ENCODE measurements around the gene IMPDH1. TPM values are rescaled to one million over a fixed set of nuclear protein-coding genes. Genes with fewer than 3 reads are reported as not detected.

Gene IMPDH1
- total RNA-seq, 2 donors from 2014 or later: 48.1 to 59.7 TPM

- DNase-seq (ENCODE audit: low spot score) (no peak), ATAC-seq (ENCODE audit: insufficient number of reproducible peaks, low FRiP score, low read depth) (peak; percentile 17)
- peaks cover 6 to 15% of the 10 kb centered on the region in 2 donors for H3K4me1 ChIP-seq (ENCODE audit: control insufficient read depth in 1 of 2, low read depth in 2 of 2)
- H3K36me3 ChIP-seq: no peaks in the 10 kb centered on the region
- peak overlapping the region; percentile 66 for H3K4me3 ChIP-seq
- H3K27ac ChIP-seq: no peak overlapping the region
- no peaks in the 10 kb centered on the region for H3K9me3 ChIP-seq
- no peak for TF ChIP-seq CTCF (IDR thresholded peaks at IDR 0.05)
- H3K27me3 ChIP-seq (replicated peaks; ENCODE audit: insufficient read depth): no peaks in the 10 kb centered on the region
These were observed 58.3 kb downstream of the IMPDH1 start for GRCh38 chr7:128351296-128352152.

GRCh38 chr7:128350708-128351295, 59.0 kb downstream of the IMPDH1 start:
- Histone ChIP-seq H3K27ac (no peak overlapping the region), H3K4me3 (peak overlapping the region; percentile 66), H3K9me3 (no peaks in the 10 kb centered on the region), H3K4me1 (ENCODE audit: control insufficient read depth in 1 of 2, low read depth in 2 of 2) (peaks cover 6 to 15% of the 10 kb centered on the region in 2 donors), H3K36me3 (no peaks in the 10 kb centered on the region), H3K27me3 (replicated peaks; ENCODE audit: insufficient read depth) (no peaks in the 10 kb centered on the region)
- no peak for TF ChIP-seq CTCF (IDR thresholded peaks at IDR 0.05)
- DNase-seq (ENCODE audit: low spot score) (no peak), ATAC-seq (ENCODE audit: insufficient number of reproducible peaks, low FRiP score, low read depth) (no peak)

- Histone ChIP-seq H3K9me3 (no peaks in the 10 kb centered on the region), H3K36me3 (no peaks in the 10 kb centered on the region), H3K4me3 (no peak overlapping the region), H3K27ac (no peak overlapping the region), H3K4me1 (ENCODE audit: control insufficient read depth in 1 of 2, low read depth in 2 of 2) (peaks cover 6 to 15% of the 10 kb centered on the region in 2 donors), H3K27me3 (replicated peaks; ENCODE audit: insufficient read depth) (no peaks in the 10 kb centered on the region)
- DNase-seq (ENCODE audit: low spot score): no peak
- TF ChIP-seq CTCF (IDR thresholded peaks at IDR 0.05): no peak
- ATAC-seq (ENCODE audit: insufficient number of reproducible peaks, low FRiP score, low read depth): no peak
These were observed 60.3 kb downstream of the IMPDH1 start for GRCh38 chr7:128349466-128349825.

- DNase-seq (ENCODE audit: low spot score) (no peak), ATAC-seq (ENCODE audit: insufficient number of reproducible peaks, low FRiP score, low read depth) (no peak)
- Histone ChIP-seq H3K27ac (no peak overlapping the region), H3K36me3 (no peaks in the 10 kb centered on the region), H3K27me3 (replicated peaks; ENCODE audit: insufficient read depth) (no peaks in the 10 kb centered on the region), H3K4me3 (no peak overlapping the region), H3K9me3 (no peaks in the 10 kb centered on the region), H3K4me1 (ENCODE audit: control insufficient read depth in 1 of 2, low read depth in 2 of 2) (peaks cover 13 to 19% of the 10 kb centered on the region in 2 donors)
- peak; percentile 53 for TF ChIP-seq CTCF (IDR thresholded peaks at IDR 0.05)
These were observed 62.1 kb downstream of the IMPDH1 start for GRCh38 chr7:128347647-128348097.

- H3K36me3 ChIP-seq: no peaks in the 10 kb centered on the region
- no peaks in the 10 kb centered on the region for H3K27me3 ChIP-seq (replicated peaks; ENCODE audit: insufficient read depth)
- H3K27ac ChIP-seq: no peak overlapping the region
- peaks cover 19 to 22% of the 10 kb centered on the region in 2 donors for H3K4me1 ChIP-seq (ENCODE audit: control insufficient read depth in 1 of 2, low read depth in 2 of 2)
- no peak for ATAC-seq (ENCODE audit: insufficient number of reproducible peaks, low FRiP score, low read depth)
- peak overlapping the region; percentile 93 for H3K4me3 ChIP-seq
- no peak for DNase-seq (ENCODE audit: low spot score)
- no peak for TF ChIP-seq CTCF (IDR thresholded peaks at IDR 0.05)
- H3K9me3 ChIP-seq: no peaks in the 10 kb centered on the region
These were observed 65.4 kb downstream of the IMPDH1 start for GRCh38 chr7:128344431-128344774.

All from thoracic aorta (tissue), 2 donors.